Upper lobe of right lung (tissue), 1 donor: ENCODE results near the gene SERPINA5. TPM values are rescaled to one million over a fixed set of nuclear protein-coding genes. Genes with fewer than 3 reads are reported as not detected.

Source experiments
- ATAC-seq: fragments of 200-7000 bp; cut with Tn5 transposase; one replicate; pipeline ENCODE4 v1.9.1; 2020; ENCODE audit warnings: mild to moderate bottlenecking, moderate library complexity
- DNase-seq: peaks from one replicate; pipeline ENCODE4 v3.0.0-alpha.2; 2020
- H3K27ac ChIP-seq: fragments of 200-600 bp; one replicate; pipeline ENCODE4 v1.8.0; 2022
- H3K27me3 ChIP-seq: fragments of 200-600 bp; one replicate; pipeline ENCODE4 v1.8.0; 2022; ENCODE audit warnings: mild to moderate bottlenecking
- H3K36me3 ChIP-seq: fragments of 200-600 bp; one replicate; pipeline ENCODE4 v1.8.0; 2022
- H3K4me1 ChIP-seq: fragments of 200-600 bp; one replicate; pipeline ENCODE4 v1.8.0; 2022
- H3K4me3 ChIP-seq: fragments of 200-600 bp; one replicate; pipeline ENCODE4 v1.8.0; 2022; ENCODE audit warnings: mild to moderate bottlenecking
- H3K9me3 ChIP-seq: fragments of 200-600 bp; one replicate; pipeline ENCODE4 v1.8.0; 2022
- CTCF ChIP-seq: fragments of 200-600 bp; IDR thresholded peaks from one replicate; pipeline ENCODE4 v1.8.0; 2022; ENCODE audit warnings: antibody characterized with exemption
- intact Hi-C: fragments of 100-400 bp; cut with DNase I; formaldehyde crosslinking; loops from one replicate; pipeline ENCODE4 v1.11.0; 2022
- total RNA-seq: library from RNA; stranded (reverse); fragmentation: NEBNext Ultra II Directional; extraction: Animal tissue kit (Norgen Biotek cat#: 25700); gene quantifications from one replicate; pipeline ENCODE4 v1.2.1, GENCODE V29; 2021
- donor health status: DM: no; HTN: yes; CAD: no; lungs with severe emphysema.

Gene SERPINA5
- total RNA-seq, 1 donor from 2014 or later, result 0.41 TPM

GRCh38 chr14:94628578-94628977 is 47.4 kb downstream of the SERPINA5 start:
- Histone ChIP-seq H3K36me3 (no peaks in the 10 kb centered on the region), H3K27ac (no peak overlapping the region), H3K9me3 (no peaks in the 10 kb centered on the region), H3K4me3 (no peak overlapping the region), H3K4me1 (no peaks in the 10 kb centered on the region), H3K27me3 (no peaks in the 10 kb centered on the region)
- no peak for TF ChIP-seq CTCF
- intact Hi-C loops, result no loop called here
- ATAC-seq (no peak), DNase-seq (no peak)

GRCh38 chr14:94630396-94630795 is 49.2 kb downstream of the SERPINA5 start:
- no peaks in the 10 kb centered on the region for H3K9me3 ChIP-seq
- DNase-seq, result no peak

GRCh38 chr14:94631050-94631449 is 49.8 kb downstream of the SERPINA5 start:
- no peak for DNase-seq
- intact Hi-C loops, result no loop called here
- ATAC-seq, result no peak
- no peak for TF ChIP-seq CTCF
- Histone ChIP-seq H3K27me3 (no peaks in the 10 kb centered on the region), H3K27ac (no peak overlapping the region), H3K4me3 (no peak overlapping the region), H3K4me1 (no peaks in the 10 kb centered on the region), H3K36me3 (no peaks in the 10 kb centered on the region), H3K9me3 (no peaks in the 10 kb centered on the region)

More at GRCh38 chr14:94630396-94630795, 49.2 kb downstream of the SERPINA5 start:
- no peak for ATAC-seq
- Histone ChIP-seq H3K4me1 (no peaks in the 10 kb centered on the region), H3K36me3 (no peaks in the 10 kb centered on the region), H3K27me3 (no peaks in the 10 kb centered on the region), H3K27ac (no peak overlapping the region), H3K4me3 (no peak overlapping the region)
- intact Hi-C loops, result no loop called here
- TF ChIP-seq CTCF, result no peak

- DNase-seq (no peak), ATAC-seq (no peak)
- intact Hi-C loops, result no loop called here
Measured at GRCh38 chr14:94631536-94632304, 50.5 kb downstream of the SERPINA5 start.

GRCh38 chr14:94632305-94632590 is 51.0 kb downstream of the SERPINA5 start:
- no peak overlapping the region for H3K27ac ChIP-seq
- no peak overlapping the region for H3K4me3 ChIP-seq
- no peaks in the 10 kb centered on the region for H3K9me3 ChIP-seq
- H3K27me3 ChIP-seq, result no peaks in the 10 kb centered on the region
- no peaks in the 10 kb centered on the region for H3K4me1 ChIP-seq
- intact Hi-C loops, result no loop called here
- no peaks in the 10 kb centered on the region for H3K36me3 ChIP-seq
- no peak for TF ChIP-seq CTCF
- no peak for ATAC-seq
- no peak for DNase-seq

More at GRCh38 chr14:94631536-94632304, 50.5 kb downstream of the SERPINA5 start:
- no peak overlapping the region for H3K4me3 ChIP-seq
- no peak for TF ChIP-seq CTCF
- H3K27ac ChIP-seq, result no peak overlapping the region
- H3K36me3 ChIP-seq, result no peaks in the 10 kb centered on the region
- no peaks in the 10 kb centered on the region for H3K27me3 ChIP-seq
- H3K4me1 ChIP-seq, result no peaks in the 10 kb centered on the region
- no peaks in the 10 kb centered on the region for H3K9me3 ChIP-seq

- H3K4me1 ChIP-seq, result no peaks in the 10 kb centered on the region
- H3K36me3 ChIP-seq, result no peaks in the 10 kb centered on the region
- ATAC-seq (no peak), DNase-seq (no peak)
- intact Hi-C loops, result no loop called here
- no peaks in the 10 kb centered on the region for H3K9me3 ChIP-seq
- H3K27ac ChIP-seq, result no peak overlapping the region
- H3K27me3 ChIP-seq, result no peaks in the 10 kb centered on the region
- no peak for TF ChIP-seq CTCF
- H3K4me3 ChIP-seq, result no peak overlapping the region
Measured at GRCh38 chr14:94633121-94633520, 51.9 kb downstream of the SERPINA5 start.
